HEK293 (cell line): ENCODE results near the gene AKAP12.
"Not testable (repeated sequence)": the region's sequence is repeated elsewhere in the genome, so short reads cannot be mapped to it uniquely, and the experiment has no call there.

Source experiments
- CTCF ChIA-PET: fragments of 350-600 bp; formaldehyde crosslinking; extraction: SDS; loops from one replicate; lab custom pipeline; 2021; ENCODE audit warnings: antibody characterized with exemption; lab: Yijun Ruan, JAX
- POLR2A ChIA-PET: fragments of 300-600 bp; formaldehyde crosslinking; extraction: SDS; loops from one replicate; lab custom pipeline; 2020; ENCODE audit warnings: antibody characterized with exemption, inconsistent platforms; lab: Yijun Ruan, JAX
- H3K27ac ChIP-seq: fragments of 200-500 bp; sonication (Bioruptor generic); 2 replicates; pipeline ENCODE4 v1.5.1; 2014; ENCODE audit warnings: low read depth, low read length, control low read depth, inconsistent platforms; ENCODE audit errors: extremely low read depth
- H3K36me3 ChIP-seq, 2 experiments: fragments of 200-500 bp in 1 of 2; sonication (Bioruptor generic) in 1 of 2; 1 replicate in 1 of 2; 2 replicates in 1 of 2; pipeline ENCODE4 v1.5.1; 2014 to 2017; ENCODE audit warnings: inconsistent platforms in 2 of 2, low read length in 2 of 2; ENCODE audit not compliant: control insufficient read depth in 2 of 2, insufficient read depth in 1 of 2
- H3K4me1 ChIP-seq: fragments of 200-500 bp; sonication (Bioruptor generic); 2 replicates; pipeline ENCODE4 v1.5.1; 2014; ENCODE audit warnings: mild to moderate bottlenecking, low read length, inconsistent platforms; ENCODE audit not compliant: control insufficient read depth, insufficient read depth
- H3K4me3 ChIP-seq: 2 replicates; pipeline ENCODE4 v1.5.1; 2011; ENCODE audit warnings: low read depth, mild to moderate bottlenecking, control low read depth, low read length, moderate library complexity
- H3K9me3 ChIP-seq: fragments of 200-500 bp; sonication (Bioruptor generic); 2 replicates; pipeline ENCODE4 v1.5.1; 2014; ENCODE audit warnings: low read depth, low read length, inconsistent platforms; ENCODE audit not compliant: control insufficient read depth, insufficient read depth
- CTCF ChIP-seq: fragments of 450-650 bp; formaldehyde crosslinking; IDR thresholded peaks from 2 replicates; pipeline ENCODE4 v1.5.1; 2016; ENCODE audit warnings: missing biosample characterization, missing genetic modification characterization
- HOXD13 ChIP-seq: sonication (generic); formaldehyde crosslinking; IDR thresholded peaks from 2 replicates; pipeline ENCODE4 v1.8.0; 2022; ENCODE audit warnings: missing genetic modification reagents, borderline replicate concordance
- IKZF3 ChIP-seq: fragments of 450-650 bp; IDR thresholded peaks from 2 replicates; pipeline ENCODE4 v1.5.0; 2018; ENCODE audit warnings: missing biosample characterization, mild to moderate bottlenecking, missing genetic modification characterization, moderate library complexity
- SP2 ChIP-seq: fragments of 450-650 bp; formaldehyde crosslinking; IDR thresholded peaks from 2 replicates; pipeline ENCODE4 v1.5.1; 2016; ENCODE audit warnings: missing biosample characterization, missing genetic modification characterization
- YY1 ChIP-seq: fragments of 450-650 bp; formaldehyde crosslinking; IDR thresholded peaks from 2 replicates; pipeline ENCODE4 v1.5.1; 2018; ENCODE audit warnings: missing biosample characterization, missing genetic modification characterization
- ZBTB48 ChIP-seq: fragments of 450-650 bp; formaldehyde crosslinking; IDR thresholded peaks from 2 replicates; pipeline ENCODE4 v1.5.1; 2016; ENCODE audit warnings: missing biosample characterization, missing genetic modification characterization
- ZFP41 ChIP-seq: fragments of 450-650 bp; formaldehyde crosslinking; IDR thresholded peaks from 2 replicates; pipeline ENCODE4 v1.5.1; 2016; ENCODE audit warnings: missing biosample characterization, missing genetic modification characterization, borderline replicate concordance
- ZNF155 ChIP-seq: fragments of 450-650 bp; formaldehyde crosslinking; IDR thresholded peaks from 2 replicates; pipeline ENCODE4 v1.5.1; 2016; ENCODE audit warnings: missing biosample characterization, missing genetic modification characterization
- ZNF24 ChIP-seq: fragments of 450-650 bp; formaldehyde crosslinking; IDR thresholded peaks from 2 replicates; pipeline ENCODE4 v1.5.1; 2016; ENCODE audit warnings: missing biosample characterization, missing genetic modification characterization
- ZNF324 ChIP-seq: fragments of 450-650 bp; formaldehyde crosslinking; IDR thresholded peaks from 2 replicates; pipeline ENCODE4 v1.5.1; 2016; ENCODE audit warnings: missing biosample characterization, missing genetic modification characterization
- ZNF350 ChIP-seq: fragments of 450-650 bp; formaldehyde crosslinking; IDR thresholded peaks from 2 replicates; pipeline ENCODE4 v1.5.0; 2017; ENCODE audit warnings: missing biosample characterization, mild to moderate bottlenecking, missing genetic modification characterization
- ZNF366 ChIP-seq: fragments of 450-650 bp; formaldehyde crosslinking; conservative IDR thresholded peaks from 2 replicates; pipeline ENCODE4 v1.5.1; 2016; ENCODE audit warnings: missing biosample characterization, missing genetic modification characterization
- ZNF37A ChIP-seq: fragments of 450-650 bp; IDR thresholded peaks from 2 replicates; pipeline ENCODE4 v1.5.1; 2018; ENCODE audit warnings: missing biosample characterization, missing genetic modification characterization
- ZNF391 ChIP-seq: fragments of 450-650 bp; formaldehyde crosslinking; IDR thresholded peaks from 2 replicates; pipeline ENCODE4 v1.5.1; 2016; ENCODE audit warnings: low read depth, missing biosample characterization, missing genetic modification characterization, borderline replicate concordance
- ZNF433 ChIP-seq: fragments of 450-650 bp; formaldehyde crosslinking; IDR thresholded peaks from 2 replicates; pipeline ENCODE4 v1.5.1; 2016; ENCODE audit warnings: missing biosample characterization, missing genetic modification characterization, low read depth
- ZNF561 ChIP-seq: fragments of 450-650 bp; IDR thresholded peaks from 2 replicates; pipeline ENCODE4 v1.5.1; 2018; ENCODE audit warnings: missing biosample characterization, missing genetic modification characterization, borderline replicate concordance
- ZNF664 ChIP-seq: fragments of 450-650 bp; formaldehyde crosslinking; IDR thresholded peaks from 2 replicates; pipeline ENCODE4 v1.5.1; 2016; ENCODE audit warnings: missing biosample characterization, missing genetic modification characterization

Gene AKAP12

DNA sequence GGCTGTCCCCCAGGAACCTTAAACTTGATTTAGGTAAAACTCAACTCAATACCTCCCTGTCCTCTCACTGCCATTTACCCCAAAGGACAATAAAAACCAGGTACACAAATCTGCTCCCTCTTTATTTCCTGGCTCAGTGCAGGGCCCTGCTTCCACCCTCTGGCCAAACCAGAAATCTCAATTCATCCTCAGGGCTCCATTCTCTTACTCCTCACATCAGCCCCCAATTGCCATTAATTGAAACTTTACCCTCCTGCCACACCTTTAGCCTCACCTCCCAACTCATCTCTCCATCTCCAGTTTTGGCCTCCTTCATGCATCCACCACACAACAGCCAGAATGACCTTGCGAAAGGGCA lies 141.1 kb downstream of the AKAP12 start:
- Histone ChIP-seq H3K27ac (no peak overlapping the region), H3K4me1 (no peaks in the 10 kb centered on the region), H3K4me3 (no peak overlapping the region), H3K36me3 (no peaks in the 10 kb centered on the region; a peak in 1 of 3 replicates), H3K9me3 (no peaks in the 10 kb centered on the region)
- no peak for TF ChIP-seq IKZF3 (tag by site-specific recombination)
- TF ChIP-seq ZNF366 (tag by site-specific recombination) = 0 out of 2 replicates have a peak, but pooled peaks have one; percentile 14
- no peak for TF ChIP-seq ZNF391 (tag by site-specific recombination)
- no peak for TF ChIP-seq ZNF433
- no peak for TF ChIP-seq ZNF350
- TF ChIP-seq ZNF561 = no peak
- TF ChIP-seq CTCF (tag by site-specific recombination) = 0 out of 2 replicates have a peak, but pooled peaks have one; percentile 19
- TF ChIP-seq ZNF37A (tag by site-specific recombination) = no peak
- ChIA-PET POLR2A (interaction anchor here (0.5 kb wide), 1 partner anchor 16 kb away, joined by 5 read pairs; no protein-coding TSS in a partner anchor), CTCF (no interaction called here)

GRCh38 chr6:151381722-151382121 lies 142.0 kb downstream of the AKAP12 start:
- no peaks in the 10 kb centered on the region for H3K4me1 ChIP-seq

DNA sequence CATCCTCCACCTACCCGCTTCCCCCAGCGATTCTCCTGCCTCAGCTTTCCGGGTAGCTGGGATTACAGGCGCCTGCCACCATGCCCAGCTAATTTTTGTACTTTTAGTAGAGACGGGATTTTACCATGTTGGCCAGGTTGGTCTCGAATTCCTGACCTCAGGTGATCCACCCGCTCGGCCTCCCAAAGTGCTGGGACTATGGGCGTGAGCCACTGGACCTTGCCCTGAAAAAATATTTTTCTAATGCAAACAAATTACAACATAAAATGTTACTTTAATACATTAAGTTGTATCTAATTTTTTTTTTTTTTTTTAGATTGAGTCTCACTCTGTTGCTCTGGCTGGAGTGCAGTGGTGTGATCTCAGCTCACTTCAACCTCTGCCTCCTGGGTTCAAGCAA lies 142.9 kb downstream of the AKAP12 start:
- H3K4me1 ChIP-seq, H3K4me3 ChIP-seq, H3K36me3 ChIP-seq, H3K27ac ChIP-seq, H3K9me3 ChIP-seq: not testable (repeated sequence)
- POLR2A ChIA-PET = interaction anchor here (0.7 to 1.0 kb wide), 3 partner anchors 9 to 393 kb away, joined by 3 to 6 read pairs (median 4); partner anchors contain the start of gene RMND1
- CTCF ChIA-PET = interaction anchor here (0.6 to 0.7 kb wide), 4 partner anchors 46 to 909 kb away, joined by 3 to 5 read pairs (median 4); no protein-coding TSS in a partner anchor

More at GRCh38 chr6:151381722-151382121, 142.0 kb downstream of the AKAP12 start:
- POLR2A ChIA-PET = no interaction called here
- Histone ChIP-seq H3K9me3 (no peaks in the 10 kb centered on the region), H3K4me3 (no peak overlapping the region), H3K27ac (no peak overlapping the region), H3K36me3 (no peaks in the 10 kb centered on the region; a peak in 1 of 3 replicates)
- no peak for TF ChIP-seq YY1 (tag by site-specific recombination)
- CTCF ChIA-PET = no interaction called here

DNA sequence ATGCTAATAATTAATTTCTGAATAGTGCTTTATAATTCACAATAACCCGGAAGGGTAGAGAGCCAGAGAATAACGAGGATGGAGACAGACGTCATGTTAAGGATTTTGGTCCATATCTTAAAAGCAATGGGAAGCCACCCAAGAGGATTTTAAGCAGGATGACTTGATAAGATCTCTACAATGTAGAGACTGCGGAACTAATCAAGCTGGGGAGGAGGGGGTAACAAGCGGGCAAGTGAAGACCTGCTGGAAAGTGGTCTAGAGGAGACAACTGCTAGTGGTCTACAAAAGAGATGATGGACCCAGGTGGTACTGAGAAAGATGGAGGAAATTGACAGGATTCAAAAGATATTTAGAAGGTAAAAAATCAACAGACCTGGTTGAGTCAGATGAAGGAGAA lies 144.4 kb downstream of the AKAP12 start:
- TF ChIP-seq ZFP41 (tag by site-specific recombination) = no peak
- no peak for TF ChIP-seq ZNF155 (tag by site-specific recombination)
- no peak for TF ChIP-seq ZNF24 (tag by site-specific recombination)
- no peak for TF ChIP-seq HOXD13 (CRISPR knock-in tag)
- TF ChIP-seq ZNF664 = no peak
- no peak for TF ChIP-seq ZNF324
- no peak for TF ChIP-seq ZBTB48 (tag by site-specific recombination)
- TF ChIP-seq SP2 (tag by site-specific recombination) = no peak
- CTCF ChIA-PET = no interaction called here
- H3K36me3 ChIP-seq = peaks cover 0 to 8% of the 10 kb centered on the region in 2 experiments; a peak in 2 of 3 replicates
- no peaks in the 10 kb centered on the region for H3K9me3 ChIP-seq
- POLR2A ChIA-PET = no interaction called here
- H3K4me1 ChIP-seq = 0 out of 2 replicates have a peak, but pooled peaks cover 2% of the 10 kb centered on the region
- H3K4me3 ChIP-seq = no peak overlapping the region
- H3K27ac ChIP-seq = no peak overlapping the region
